ENCODE results near the gene SSTR3. TPM values are rescaled to one million over a fixed set of nuclear protein-coding genes. Genes with fewer than 3 reads are reported as not detected.

The SSTR3 gene
- total and polyA plus RNA-seq, 4 donors = 0.39 to 2.9 (median 2.1) TPM

Small RNA genes within 50 kb of the gene (small RNA-seq; reads per million reads assigned to genes)
- not detected for gene Z82188.1 (ENCODE audit: low replicate concordance)

Other genes starting within 250 kb of the SSTR3 start
- gene TST, start 193.0 kb downstream of the SSTR3 start, total RNA-seq = 10 to 100 TPM; 13.6 to 45.7 TPM
- 10 to 100 TPM; 19.7 to 22.7 TPM for gene TST, start 193.0 kb downstream of the SSTR3 start, polyA plus RNA-seq (ENCODE audit: insufficient read length in 2 of 2)
- gene MPST, start 192.7 kb downstream of the SSTR3 start, total RNA-seq = 10 to 100 TPM; 20.1 to 65.1 TPM
- 10 to 100 TPM; 47.2 to 47.7 TPM for gene MPST, start 192.7 kb downstream of the SSTR3 start, polyA plus RNA-seq (ENCODE audit: insufficient read length in 2 of 2)
- gene KCTD17, start 160.7 kb downstream of the SSTR3 start, total RNA-seq = 10 to 100 TPM; 22.5 to 35.5 TPM
- gene KCTD17, start 160.7 kb downstream of the SSTR3 start, polyA plus RNA-seq (ENCODE audit: insufficient read length in 2 of 2) = 10 to 100 TPM; 82.6 to 84.2 TPM
- gene TMPRSS6, start 102.8 kb downstream of the SSTR3 start, total RNA-seq = under 1 TPM in 1 of 2 donors, not detected in 1; 0.17 TPM
- gene TMPRSS6, start 102.8 kb downstream of the SSTR3 start, polyA plus RNA-seq (ENCODE audit: insufficient read length in 2 of 2) = under 1 TPM; 0.13 to 0.24 TPM
- under 1 TPM; 0.11 to 0.69 TPM for gene IL2RB, start 62.6 kb downstream of the SSTR3 start, total RNA-seq
- under 1 TPM; 0.16 to 0.17 TPM for gene IL2RB, start 62.6 kb downstream of the SSTR3 start, polyA plus RNA-seq (ENCODE audit: insufficient read length in 2 of 2)
- 10 to 100 TPM in 1 of 2 donors, 1 to 10 TPM in 1; 7.5 to 12.4 TPM for gene C1QTNF6, start 24.2 kb downstream of the SSTR3 start, total RNA-seq
- 10 to 100 TPM; 13.4 to 15.1 TPM for gene C1QTNF6, start 24.2 kb downstream of the SSTR3 start, polyA plus RNA-seq (ENCODE audit: insufficient read length in 2 of 2)
- gene RAC2, start 31.8 kb upstream of the SSTR3 start, total RNA-seq = 1 to 10 TPM; 2.1 to 4.8 TPM
- gene RAC2, start 31.8 kb upstream of the SSTR3 start, polyA plus RNA-seq (ENCODE audit: insufficient read length in 2 of 2) = 1 to 10 TPM; 2.4 to 3.0 TPM
- 1 to 10 TPM; 9.1 to 9.4 TPM for gene CYTH4, start 70.0 kb upstream of the SSTR3 start, total RNA-seq
- 1 to 10 TPM; 5.8 to 6.7 TPM for gene CYTH4, start 70.0 kb upstream of the SSTR3 start, polyA plus RNA-seq (ENCODE audit: insufficient read length in 2 of 2)
- gene ELFN2, start 215.0 kb upstream of the SSTR3 start, total RNA-seq = 1 to 10 TPM; 5.1 to 9.4 TPM
- gene ELFN2, start 215.0 kb upstream of the SSTR3 start, polyA plus RNA-seq (ENCODE audit: insufficient read length in 2 of 2) = 10 to 100 TPM; 59.9 to 60.2 TPM